ENCODE data around the gene NTN1.
A peak's percentile ranks its signal among the peaks of the same experiment; 100 is the strongest.
"Not testable (repeated sequence)": the region's sequence is repeated elsewhere in the genome, so short reads cannot be mapped to it uniquely, and the experiment has no call there.

NTN1 gene

DNA sequence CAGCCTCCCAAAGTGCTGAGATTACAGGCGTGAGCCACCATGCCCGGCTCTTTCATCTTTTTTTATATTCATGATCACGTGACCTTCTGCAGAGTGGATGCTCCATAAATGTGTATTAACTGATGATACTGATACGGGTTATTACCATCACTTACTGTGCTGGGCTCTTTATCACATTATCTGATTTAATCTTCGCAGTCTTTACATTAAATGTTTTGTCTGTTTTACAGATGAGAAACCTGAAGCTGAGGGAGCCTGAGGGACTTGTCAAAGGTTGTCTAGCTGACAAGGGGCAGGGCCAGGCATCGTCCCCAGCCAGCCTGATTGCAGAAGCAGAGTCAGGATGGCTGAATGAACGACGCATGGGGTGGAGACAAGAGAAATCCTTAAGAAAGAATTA is 104.4 kb downstream of the NTN1 start:
- DNase-seq = no peak

DNA sequence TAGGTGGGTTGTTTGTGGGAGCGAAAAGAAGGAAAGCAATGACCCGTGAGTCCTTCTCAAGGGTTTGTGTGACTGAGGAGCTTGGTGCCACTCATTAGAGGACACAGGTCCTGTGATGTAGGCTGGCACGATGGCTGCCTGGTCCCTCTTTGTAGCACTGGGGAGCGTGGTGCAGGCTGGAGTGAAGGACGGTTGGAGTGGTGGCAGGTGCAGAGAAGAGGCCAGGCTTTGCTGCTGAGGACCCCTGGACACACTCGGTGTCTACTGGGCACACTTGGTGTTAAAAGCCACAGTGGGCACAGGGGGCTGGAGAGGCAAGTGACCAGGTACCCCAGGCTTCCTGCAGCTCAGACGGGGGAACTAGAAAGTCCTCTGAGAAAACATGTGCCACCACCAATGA is 106.0 kb downstream of the NTN1 start:
- no peak for DNase-seq

DNA sequence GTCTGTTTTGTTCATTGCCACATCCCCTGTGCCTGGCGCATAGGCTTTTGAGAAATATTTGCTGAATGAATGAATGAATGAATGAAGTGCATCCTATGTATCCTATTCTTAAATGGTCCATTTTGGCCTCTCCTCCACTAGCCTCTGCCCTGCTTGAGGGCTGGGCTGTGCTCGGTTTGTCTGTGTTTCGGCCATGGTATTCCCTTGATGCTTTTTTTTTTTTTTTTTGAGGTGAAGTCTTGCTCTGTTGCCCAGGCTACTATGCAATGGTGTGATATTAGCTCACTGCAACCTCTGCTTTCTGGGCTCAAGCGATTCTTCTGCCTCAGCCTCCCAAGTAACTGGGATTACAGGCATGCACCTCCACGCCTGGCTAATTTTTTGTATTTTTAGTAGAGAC is 110.1 kb downstream of the NTN1 start:
- no peak for DNase-seq

DNA sequence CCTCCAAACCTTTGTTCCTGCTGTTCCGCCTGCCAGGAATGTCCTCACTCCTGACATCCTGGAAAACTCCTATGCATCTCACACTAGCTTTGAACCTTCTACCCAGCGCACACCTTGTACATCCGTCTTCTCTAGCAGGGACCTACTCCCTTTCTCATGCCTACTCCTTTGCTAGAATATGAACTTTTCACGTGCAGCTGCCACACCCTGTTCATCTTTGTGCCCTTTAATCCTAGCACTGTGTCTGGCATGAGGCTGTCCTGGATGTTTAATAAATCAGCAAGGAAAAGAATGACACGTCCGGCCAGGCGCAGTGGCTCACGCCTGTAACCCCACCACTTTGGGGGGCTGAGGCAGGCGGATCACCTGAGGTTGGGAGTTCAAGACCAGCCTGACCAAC is 111.0 kb downstream of the NTN1 start:
- DNase-seq = no peak

DNA sequence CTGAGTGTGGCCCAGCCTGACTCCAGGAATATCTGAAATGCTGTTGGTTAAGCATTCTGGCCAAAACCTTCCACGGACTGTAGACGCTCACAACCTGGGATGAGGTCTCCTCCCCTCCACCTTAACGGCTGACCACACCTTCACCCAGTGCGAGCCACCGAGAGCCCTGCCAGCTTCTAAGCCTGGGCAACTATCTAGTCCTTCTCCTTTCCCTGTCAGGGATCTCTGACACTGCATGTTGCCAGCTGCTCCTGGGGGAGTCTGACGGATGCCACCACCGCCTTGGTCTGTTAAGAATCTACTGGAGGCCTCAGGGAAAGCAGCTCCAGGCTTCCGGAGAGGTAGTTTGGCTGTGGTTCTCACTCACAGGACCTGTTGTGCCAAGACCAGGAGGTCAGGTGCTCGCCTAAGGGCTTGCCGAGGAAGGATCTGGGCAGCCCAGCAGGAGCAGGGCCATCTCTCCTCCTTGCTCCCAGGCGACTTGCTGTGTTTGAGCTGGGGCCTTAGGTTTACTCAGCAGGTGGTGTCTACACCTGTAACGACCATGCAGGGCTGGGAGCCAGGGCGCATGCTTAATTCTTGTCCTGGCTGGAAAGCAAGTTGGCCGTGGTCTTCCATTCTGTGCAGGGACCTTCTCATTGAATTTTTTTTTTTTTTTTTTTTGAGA is 111.8 kb downstream of the NTN1 start:
- DNase-seq = no peak

DNA sequence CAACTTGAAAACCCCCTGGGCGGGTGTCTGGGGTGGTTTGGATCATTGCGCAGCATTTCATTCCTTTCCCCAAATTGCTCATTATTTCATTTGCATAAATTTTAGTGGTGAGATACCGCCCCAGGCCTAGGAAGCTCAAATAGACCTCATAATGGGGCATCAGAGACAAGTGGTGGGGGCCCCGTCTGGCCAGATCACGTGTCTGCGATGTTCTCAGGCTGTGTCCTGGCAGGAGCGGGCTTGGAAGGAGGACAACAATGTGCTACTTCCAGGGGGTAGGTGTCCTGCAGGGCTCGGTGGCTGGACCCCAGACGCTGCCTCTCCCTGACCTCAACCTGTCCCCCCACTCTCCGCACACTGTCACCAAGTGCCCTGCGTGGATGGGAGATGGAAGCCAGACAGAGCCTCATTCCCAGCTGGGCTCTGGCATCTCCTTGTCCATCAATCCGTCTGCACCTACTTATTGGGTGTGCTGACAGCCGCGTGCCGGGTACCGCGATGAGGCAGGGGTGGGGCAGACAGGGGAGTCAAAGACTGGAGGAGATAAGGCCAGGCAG is 116.9 kb downstream of the NTN1 start:
- DNase-seq = no peak

DNA sequence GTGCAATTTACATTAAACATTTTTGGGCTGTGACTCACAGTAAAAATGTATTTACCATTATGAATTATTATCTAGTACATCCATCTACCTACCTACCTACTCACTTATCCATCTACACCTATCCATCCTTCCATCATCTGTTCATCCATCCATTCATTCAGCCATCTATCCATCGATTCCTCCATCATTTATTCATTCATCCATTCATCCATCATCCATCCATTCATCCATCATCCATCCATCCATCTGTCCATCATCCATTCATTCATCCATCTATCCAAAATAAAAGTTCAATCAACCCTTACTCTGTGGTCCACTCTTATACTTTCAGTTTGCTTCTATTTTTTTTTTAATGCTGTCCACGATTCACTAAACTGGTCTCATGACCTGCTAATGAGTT is 118.4 kb downstream of the NTN1 start:
- no peak for DNase-seq

DNA sequence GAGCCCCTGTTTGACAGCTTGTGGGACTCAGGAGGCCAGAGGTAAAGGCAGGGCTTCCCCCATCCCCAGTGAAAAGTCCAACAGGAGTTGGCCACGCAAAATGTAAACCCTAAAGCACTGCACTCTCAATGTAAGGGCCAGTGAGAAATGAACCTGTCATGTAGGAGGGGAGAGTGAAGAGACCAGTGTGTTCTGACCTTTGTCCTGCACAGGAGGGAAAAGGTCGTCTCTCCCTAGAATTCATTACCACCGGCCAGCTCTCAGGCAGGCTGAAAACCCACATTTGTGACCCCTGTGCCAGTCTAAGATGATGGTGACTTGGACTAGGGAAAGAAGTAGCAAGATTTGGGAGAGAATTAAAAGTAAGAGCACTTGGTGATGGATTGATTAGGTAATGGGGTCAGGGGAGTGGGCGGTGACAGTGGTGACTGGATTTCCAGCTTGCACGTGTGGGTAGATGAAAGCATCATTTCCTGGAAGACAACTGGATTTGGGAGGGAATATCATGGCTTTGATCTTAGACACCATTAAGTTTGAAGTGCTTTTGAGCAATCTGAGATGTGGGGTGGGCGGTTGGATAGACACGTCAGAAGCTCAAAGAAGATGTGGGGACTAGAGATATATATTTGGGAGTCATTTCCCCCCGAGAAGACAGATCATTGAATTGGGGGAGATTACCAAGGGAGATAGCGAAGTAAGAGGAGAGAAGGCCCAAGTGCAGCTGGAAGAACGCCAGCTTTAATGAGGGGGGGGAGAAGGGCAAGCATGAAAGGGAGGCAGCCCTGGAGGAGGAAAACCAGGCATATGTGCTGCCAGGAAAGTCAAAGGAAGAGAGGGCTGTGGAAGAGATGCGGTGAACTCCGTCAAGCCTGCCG is 119.5 kb downstream of the NTN1 start:
- no peak for DNase-seq

DNA sequence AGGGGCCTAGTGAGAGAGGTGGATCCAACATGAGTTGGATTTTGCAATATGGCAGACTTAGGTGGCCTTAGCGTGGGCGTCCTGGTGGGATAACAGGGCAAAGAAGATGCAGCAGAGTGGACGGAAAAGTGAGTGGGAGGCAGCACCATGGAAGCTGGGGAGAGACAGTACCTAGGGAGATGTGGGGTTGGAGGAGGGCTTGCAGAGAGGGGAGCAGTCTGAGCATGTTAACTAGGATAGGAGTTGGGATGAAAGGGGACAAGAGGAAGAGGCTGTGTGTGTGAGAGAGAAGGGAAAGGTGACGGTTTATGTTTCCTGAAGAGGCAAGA is 120.1 kb downstream of the NTN1 start:
- no peak for DNase-seq

DNA sequence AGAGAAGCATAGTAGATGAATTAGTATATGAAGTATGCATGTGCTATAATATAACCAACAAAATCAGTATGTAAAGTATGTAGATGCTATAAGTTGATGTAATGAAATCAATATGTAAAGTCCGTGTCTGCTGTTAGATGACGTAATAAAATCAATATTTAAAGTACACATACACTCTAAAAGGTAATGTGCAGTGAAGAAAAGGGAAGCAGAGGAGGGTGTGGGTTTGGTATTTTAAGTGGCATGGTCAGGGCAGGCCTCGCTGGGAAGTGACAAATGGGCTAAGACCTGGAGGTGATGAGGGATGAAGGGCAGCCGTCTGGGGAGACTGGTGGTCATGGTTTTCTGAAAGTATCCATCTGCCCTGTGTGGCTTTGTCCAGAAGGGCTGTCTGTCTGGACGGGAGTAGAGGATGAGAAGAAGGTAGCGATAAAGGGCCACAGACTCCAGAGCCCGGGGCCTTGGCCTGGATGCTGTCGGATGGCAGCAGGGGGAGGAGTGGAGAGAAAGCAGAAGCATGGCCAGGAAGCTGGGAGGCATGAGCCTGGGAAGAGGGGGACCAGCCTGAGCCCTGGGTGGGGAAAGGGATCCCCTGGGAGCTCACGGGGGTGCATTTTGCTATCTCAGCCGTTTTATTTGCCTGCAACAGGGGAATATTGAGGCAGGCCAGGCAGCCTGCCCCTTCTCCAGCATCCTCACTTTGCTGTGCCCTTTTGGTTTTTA is 121.6 kb downstream of the NTN1 start:
- DNase-seq = no peak

DNA sequence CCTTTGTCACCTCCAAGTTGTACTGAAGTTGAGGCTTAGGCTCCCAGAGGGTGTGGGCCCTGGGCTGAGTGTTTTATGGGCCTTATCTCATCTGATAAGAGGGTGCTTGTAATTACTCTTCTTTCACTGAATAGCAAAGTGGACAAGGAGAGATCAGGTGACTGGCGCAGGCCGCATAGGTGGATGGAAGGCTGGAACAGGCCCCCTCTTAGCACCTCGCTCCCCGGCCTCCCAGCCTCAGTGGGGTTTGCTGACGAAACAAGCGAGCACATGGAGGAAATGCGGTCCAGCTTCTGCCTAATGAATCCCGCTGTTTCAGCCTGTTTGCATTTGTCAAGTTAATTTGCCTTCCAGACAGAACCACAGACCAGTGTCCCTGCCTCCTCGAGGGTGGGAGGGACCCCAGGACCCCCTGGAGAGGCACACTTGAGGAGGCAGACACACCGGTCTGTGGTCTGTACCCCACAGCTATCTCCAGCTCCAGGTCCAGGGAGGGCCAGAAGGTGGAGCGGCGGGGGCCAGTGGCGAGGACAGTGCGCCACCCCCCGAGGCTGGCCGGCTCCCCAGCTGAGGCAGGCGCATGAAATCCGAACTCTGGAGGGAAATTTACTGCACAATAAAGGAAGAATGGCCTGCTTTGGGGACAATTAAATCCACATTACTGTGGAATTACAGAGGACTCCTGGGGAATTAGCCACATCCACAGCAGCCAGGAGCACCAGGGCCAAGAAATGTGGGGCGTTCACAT is 123.4 kb downstream of the NTN1 start:
- no peak for DNase-seq

DNA sequence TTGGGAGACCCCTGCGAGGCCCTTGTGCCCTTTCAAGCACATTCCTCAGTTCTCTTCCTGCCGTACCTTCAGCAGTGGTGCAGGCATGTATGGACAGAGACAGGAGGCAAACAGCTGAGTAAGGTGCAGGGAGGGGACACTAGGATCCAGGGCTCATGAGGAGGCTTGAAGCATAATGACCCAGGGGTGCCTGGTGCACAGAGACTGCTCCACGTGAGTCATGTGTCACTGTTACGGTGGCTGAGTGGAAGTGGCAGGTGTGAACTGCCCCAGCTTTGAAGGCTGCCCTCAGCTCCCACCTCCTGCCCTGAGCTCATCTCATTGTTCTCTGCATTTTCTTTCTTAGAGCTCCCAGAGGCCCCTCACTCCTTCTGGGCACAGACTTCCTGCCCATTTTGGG is 124.8 kb downstream of the NTN1 start:
- no peak for DNase-seq

DNA sequence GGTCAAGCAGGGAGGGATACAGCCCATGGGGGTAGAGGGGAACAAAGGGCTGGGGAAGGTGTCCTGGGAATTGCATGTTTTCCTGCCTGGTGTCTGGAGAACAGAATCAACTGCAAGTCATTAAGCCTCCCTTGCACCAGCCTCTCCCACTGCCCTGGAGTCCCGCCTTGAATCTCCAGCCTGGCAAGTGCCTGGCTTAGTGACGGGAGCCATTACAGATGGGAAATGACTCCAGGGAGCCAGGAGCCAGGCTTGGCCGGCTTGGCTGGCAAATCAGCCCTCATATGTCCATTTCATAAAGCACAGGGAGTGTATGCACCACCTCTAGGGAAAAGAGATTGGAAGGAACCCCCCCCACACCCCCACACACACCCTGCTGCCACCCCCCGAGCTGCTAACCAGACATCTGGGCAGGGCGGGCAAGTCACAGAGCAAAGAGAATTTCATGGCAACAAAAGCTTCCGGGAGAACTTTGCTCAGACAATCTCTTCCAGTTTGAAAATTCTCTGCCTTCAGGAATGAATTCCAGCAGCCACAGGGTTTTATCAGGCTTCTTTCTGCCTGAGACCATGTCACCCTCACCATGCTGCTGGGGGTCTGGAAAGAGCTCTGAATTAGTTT is 127.7 kb downstream of the NTN1 start:
- DNase-seq = no peak

DNA sequence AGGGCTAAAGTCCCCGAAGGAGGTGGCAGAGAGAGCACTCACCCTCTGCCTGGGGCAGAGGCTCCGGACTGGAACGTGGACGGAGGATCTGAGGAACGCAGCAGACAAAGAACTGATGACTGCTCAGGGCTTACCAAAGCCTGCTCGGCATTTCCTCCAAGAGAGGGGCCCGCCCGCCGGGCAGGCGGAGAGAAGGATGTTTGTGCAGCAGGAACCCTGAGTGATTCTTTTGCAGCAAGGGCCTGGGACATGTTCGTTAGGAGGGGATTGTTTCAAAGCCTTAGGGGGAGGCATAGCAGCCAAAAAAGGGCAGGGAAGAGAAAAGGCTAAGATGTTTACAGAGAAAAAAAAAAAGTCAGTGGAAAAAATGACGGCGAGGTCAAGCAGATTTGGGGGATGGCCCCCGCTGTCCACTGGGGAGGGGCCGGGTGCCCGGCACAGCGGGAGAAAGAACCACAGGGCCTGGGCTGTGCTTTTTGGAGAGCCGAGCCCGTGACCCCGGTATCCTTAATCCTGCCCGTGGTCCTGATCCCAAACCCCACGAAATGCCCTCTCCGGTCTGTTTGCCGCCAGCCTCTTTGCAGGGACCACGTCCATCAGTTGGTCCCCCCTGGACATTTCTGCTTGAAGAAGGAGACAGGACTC is 129.3 kb downstream of the NTN1 start:
- DNase-seq = no peak

DNA sequence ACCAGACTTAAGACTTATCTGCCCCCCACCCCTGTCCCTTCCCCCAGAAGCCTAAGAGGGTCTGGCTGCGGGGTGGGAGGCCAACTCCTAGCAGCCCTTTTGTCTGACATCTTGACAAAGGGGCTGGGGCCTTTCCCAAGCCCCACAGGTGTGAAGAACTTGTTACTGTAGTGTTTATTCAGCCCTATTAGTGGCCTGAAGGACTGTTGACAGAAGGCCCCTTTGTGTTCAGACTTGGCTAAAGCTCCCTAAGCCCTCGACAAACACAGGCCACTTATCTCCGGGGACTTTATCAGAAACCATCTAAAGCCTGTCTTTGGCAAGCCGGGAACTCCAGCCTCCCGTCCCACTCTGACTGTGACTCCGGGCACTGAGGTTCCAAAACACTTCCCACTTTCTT is 129.8 kb downstream of the NTN1 start:
- DNase-seq = peak; percentile 23

DNA sequence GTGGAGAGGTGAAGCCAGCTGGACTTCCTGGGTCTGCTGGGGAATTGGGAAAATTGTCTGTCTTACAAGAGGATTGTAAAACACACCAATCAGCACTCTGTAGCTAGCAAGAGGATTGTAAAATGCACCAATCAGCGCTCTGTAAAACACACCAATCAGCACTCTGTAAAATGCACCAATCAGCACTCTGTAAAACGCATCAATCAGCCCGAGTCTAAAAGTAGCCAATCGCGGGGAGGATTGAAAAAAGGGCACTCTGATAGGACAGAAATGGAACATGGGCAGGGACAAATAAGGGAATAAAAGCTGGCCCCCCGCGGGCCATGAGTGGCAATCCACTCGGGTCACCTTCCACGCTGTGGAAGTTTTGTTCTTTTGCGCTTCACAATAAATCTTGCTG is 130.4 kb downstream of the NTN1 start:
- DNase-seq = not testable (repeated sequence)

DNA sequence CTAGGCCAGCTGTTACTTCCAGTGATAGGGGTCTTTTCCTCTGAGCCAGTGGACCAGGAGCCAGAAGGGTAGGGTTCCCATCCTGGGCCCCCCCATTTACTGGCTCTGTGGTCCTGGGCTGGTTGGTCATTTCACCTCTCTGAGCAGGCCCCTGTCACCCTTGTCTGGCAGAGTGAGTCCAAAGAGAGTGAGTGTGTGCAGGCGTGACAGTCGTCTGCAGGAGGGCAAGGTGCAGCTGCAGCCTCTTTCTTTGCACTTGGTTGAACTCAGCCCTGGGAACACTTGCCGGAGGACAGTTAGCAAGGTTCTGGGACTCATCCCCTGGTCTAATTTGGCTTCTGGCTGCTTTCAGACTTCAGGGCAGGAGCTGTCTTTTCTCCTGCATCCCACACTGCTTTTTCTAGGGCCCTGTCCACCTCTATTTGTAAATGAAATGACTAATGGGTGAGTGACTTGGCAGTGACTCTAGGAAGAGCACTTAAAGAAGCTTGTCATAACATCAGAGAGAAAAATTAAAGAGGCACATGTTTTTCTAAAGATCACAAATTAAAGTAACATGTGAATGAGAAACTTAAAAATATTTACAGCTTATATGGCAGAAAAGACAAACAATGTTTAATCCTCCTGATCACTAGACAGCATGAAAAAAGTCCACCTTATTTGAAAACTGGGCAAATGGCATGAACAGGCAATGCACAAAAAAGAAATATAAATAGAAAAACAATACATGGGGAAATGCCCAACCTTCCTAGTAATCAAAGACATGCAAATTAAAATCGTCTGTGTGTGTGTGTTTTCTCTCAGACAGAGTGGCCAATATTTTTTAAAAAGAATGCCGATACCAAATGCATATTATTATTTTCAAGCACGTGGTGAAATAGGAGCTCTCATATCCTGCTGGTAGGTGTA is 137.5 kb downstream of the NTN1 start:
- DNase-seq = no peak

DNA sequence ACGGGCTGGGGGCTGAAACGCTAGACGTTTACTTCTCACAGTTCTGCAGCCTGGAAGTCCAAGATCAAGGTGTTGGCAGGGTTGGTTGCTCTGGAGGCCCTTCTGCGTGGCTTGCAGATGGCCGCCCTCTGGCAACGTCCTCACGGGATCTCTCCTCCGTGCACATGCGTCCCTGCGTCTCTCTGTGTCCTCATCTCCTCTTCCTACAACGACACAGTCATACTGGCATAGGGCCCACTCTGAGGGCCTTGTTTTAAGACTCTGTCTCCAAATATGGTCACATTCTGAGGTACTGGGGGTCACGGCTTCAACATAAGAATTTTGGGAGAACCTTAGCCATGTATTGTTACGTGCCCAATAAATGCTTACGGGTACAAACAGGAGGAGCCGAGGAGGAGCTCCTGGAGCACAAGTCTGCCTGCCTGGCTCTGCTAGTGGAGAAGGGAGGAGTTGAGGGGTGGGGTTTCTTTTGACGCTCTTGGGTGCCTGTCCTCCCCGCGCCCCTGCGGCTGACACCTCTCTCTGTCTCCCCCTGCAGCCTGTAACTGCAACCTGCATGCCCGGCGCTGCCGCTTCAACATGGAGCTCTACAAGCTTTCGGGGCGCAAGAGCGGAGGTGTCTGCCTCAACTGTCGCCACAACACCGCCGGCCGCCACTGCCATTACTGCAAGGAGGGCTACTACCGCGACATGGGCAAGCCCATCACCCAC is 141.1 kb downstream of the NTN1 start:
- DNase-seq = no peak

DNA sequence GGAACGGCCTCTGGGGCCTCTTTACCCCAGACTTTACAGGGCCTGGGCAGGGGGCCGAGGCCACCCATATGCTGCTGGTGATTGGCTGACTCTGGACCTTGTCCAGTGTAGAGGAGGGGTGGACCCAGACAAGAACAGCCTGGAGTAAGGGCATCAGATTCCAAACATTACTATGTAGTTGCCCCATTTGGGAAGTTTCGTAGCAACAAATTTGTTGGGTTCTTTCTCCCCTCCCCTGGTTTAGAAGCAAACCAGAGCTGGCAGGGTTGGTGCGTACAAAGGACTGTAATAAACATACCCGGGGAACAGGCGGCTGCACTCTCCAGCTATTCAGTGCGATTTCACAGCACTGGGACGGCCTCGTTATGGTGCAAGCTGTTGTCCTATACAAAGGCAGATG is 145.5 kb downstream of the NTN1 start:
- DNase-seq = no peak

DNA sequence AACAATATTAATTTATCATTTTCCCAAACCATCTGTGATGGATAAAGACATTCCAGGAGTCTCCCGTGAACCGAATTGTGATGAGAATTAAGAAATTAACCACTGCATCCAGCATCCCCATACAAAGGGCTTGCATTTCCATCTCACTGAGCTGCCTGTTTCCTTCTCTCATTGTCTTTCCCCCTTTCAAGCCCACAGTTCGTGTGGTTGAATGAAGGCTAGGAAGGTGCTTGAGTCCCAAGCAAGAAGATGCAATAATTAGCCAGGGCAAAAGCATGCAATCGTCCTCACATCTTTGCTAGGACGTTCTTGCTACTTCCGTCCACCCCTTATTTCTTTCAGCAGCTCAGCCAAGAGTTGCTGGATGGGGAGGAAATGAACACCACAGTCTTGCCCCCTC is 146.1 kb downstream of the NTN1 start:
- no peak for DNase-seq
